Esophagus (tissue), 2 donors: ENCODE measurements around the gene DIS3. TPM values are rescaled to one million over a fixed set of nuclear protein-coding genes. Genes with fewer than 3 reads are reported as not detected.

Source experiments
- polyA plus RNA-seq, 2 donors: library from polyadenylated mRNA; stranded (reverse); fragments of 200-250 nt; gene quantifications; one replicate each; pipeline ENCODE4 v1.2.3, GENCODE V29; 2013
- donor health status: healthy with polysubstance abuse.
- donor health status: Bipolar disorder and iron deficiency.

DIS3 gene
- polyA plus RNA-seq, 2 donors: 8.2 to 12.9 TPM

Other genes with a start within 250 kb of the DIS3 start
- 1 to 10 TPM; 7.2 to 7.8 TPM for gene MZT1, start 54.3 kb downstream of the DIS3 start, polyA plus RNA-seq
- gene BORA, start 54.0 kb downstream of the DIS3 start, polyA plus RNA-seq: 1 to 10 TPM; 3.2 to 3.7 TPM
- 10 to 100 TPM in 1 of 2 donors, 1 to 10 TPM in 1; 5.4 to 13.1 TPM for gene PIBF1, start 233 bp upstream of the DIS3 start, polyA plus RNA-seq